OCI-LY3 (cell line): Measurements from ENCODE around the gene ELMO1.

ENCODE experiments used
- H2AFZ ChIP-seq: fragments of 200-600, 300-600 bp; shearing (Covaris generic); 2 replicates; pipeline ENCODE4 v1.6.0; 2014; ENCODE audit warnings: antibody characterized with exemption, low read depth, low read length
- H3K27ac ChIP-seq: fragments of 200-600, 300-600 bp; sonication (generic); 2 replicates; pipeline ENCODE4 v1.5.1; 2014; ENCODE audit warnings: mild to moderate bottlenecking, low read length, moderate library complexity, mixed read lengths
- H3K27me3 ChIP-seq: fragments of 200-600, 300-600 bp; sonication (generic); 2 replicates; pipeline ENCODE4 v1.6.1; 2014; ENCODE audit warnings: low read depth, low read length, mixed read lengths
- H3K36me3 ChIP-seq: fragments of 200-600, 300-600 bp; sonication (generic); replicated peaks from 2 replicates; pipeline ENCODE3; 2014; ENCODE audit warnings: low read depth, low read length, mixed read lengths
- H3K4me1 ChIP-seq: fragments of 300-600, 200-600 bp; sonication (generic); 2 replicates; pipeline ENCODE4 v1.6.1; 2014; ENCODE audit warnings: low read length, mixed read lengths
- H3K4me2 ChIP-seq: fragments of 200-600, 300-600 bp; sonication (generic); 2 replicates; pipeline ENCODE4 v1.6.1; 2014; ENCODE audit warnings: low read length, mixed read lengths
- H3K4me3 ChIP-seq: fragments of 300-600, 200-600 bp; sonication (generic); 2 replicates; pipeline ENCODE4 v1.5.1; 2014; ENCODE audit warnings: antibody characterized with exemption, mild to moderate bottlenecking, low read length, moderate library complexity
- H3K79me2 ChIP-seq: fragments of 300-600, 200-600 bp; shearing (Covaris generic); 2 replicates; pipeline ENCODE4 v1.6.1; 2014; ENCODE audit warnings: mild to moderate bottlenecking, low read length, mixed read lengths
- H3K9ac ChIP-seq: fragments of 300-600, 200-600 bp; shearing (Covaris generic); 2 replicates; pipeline ENCODE4 v1.6.0; 2014; ENCODE audit warnings: mild to moderate bottlenecking, low read length, moderate library complexity
- H3K9me3 ChIP-seq: fragments of 200-600, 300-600 bp; shearing (Covaris generic); 2 replicates; pipeline ENCODE4 v1.6.1; 2014; ENCODE audit warnings: low read length, mixed read lengths; ENCODE audit not compliant: insufficient read depth
- H4K20me1 ChIP-seq: fragments of 200-600, 300-600 bp; sonication (generic); 2 replicates; pipeline ENCODE4 v1.6.1; 2016; ENCODE audit warnings: low read length, mixed read lengths; ENCODE audit not compliant: insufficient read depth
- CTCF ChIP-seq: fragments of 200-600, 300-600 bp; sonication (generic); IDR thresholded peaks from 2 replicates; pipeline ENCODE4 v1.5.1; 2014; ENCODE audit warnings: antibody characterized with exemption, low read length, low read depth
- EZH2phosphoT487 ChIP-seq: fragments of 200-600 bp; shearing (Covaris generic); IDR thresholded peaks from 2 replicates; pipeline ENCODE4 v1.6.1; 2018; ENCODE audit warnings: antibody characterized with exemption, mixed run types, low read depth

ELMO1 gene

GRCh38 chr7:36931892-36932291 is 516.8 kb downstream of the ELMO1 start:
- no peak overlapping the region for H2AFZ ChIP-seq
- no peak overlapping the region for H3K4me3 ChIP-seq

DNA sequence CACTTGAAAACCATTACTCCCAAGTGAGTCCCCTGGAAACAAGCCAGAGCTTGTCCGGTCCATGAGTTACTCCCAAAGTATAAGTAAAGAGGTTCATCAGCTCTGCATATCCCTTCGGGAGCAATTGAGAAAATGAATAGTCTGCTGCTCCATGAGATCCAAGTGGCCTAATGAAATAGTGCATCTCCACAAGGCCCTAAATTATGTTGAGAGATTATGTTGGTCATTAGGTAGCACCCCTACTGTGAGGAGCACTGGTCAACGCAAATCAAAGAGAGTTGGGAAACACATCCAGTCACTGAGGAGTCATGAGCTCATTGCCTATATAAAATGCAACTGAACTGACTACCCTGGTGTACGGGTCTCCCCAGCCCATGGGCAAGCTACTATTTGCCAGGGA is 518.9 kb downstream of the ELMO1 start:
- Histone ChIP-seq H3K9me3 (no peaks in the 10 kb centered on the region), H3K27me3 (no peaks in the 10 kb centered on the region), H3K79me2 (peaks cover 7% of the 10 kb centered on the region; the same call in 1 of the 2 replicates), H3K9ac (no peak overlapping the region), H3K27ac (no peak overlapping the region), H3K4me2 (no peak overlapping the region), H3K4me3 (no peak overlapping the region), H3K36me3 (peaks cover 18% of the 10 kb centered on the region), H3K4me1 (no peaks in the 10 kb centered on the region), H2AFZ (no peak overlapping the region), H4K20me1 (peaks cover 78% of the 10 kb centered on the region)
- TF ChIP-seq EZH2phosphoT487 (no peak), CTCF (no peak)

More at GRCh38 chr7:36931892-36932291, 516.8 kb downstream of the ELMO1 start:
- Histone ChIP-seq H3K36me3 (peaks cover 32% of the 10 kb centered on the region), H3K27ac (no peak overlapping the region), H3K4me1 (no peaks in the 10 kb centered on the region), H3K9me3 (0 out of 2 replicates have a peak, but pooled peaks cover 2% of the 10 kb centered on the region), H4K20me1 (peaks cover 70% of the 10 kb centered on the region), H3K79me2 (peaks cover 7% of the 10 kb centered on the region; the same call in 1 of the 2 replicates), H3K9ac (no peak overlapping the region), H3K27me3 (no peaks in the 10 kb centered on the region), H3K4me2 (no peak overlapping the region)
- TF ChIP-seq EZH2phosphoT487 (no peak), CTCF (no peak)

DNA sequence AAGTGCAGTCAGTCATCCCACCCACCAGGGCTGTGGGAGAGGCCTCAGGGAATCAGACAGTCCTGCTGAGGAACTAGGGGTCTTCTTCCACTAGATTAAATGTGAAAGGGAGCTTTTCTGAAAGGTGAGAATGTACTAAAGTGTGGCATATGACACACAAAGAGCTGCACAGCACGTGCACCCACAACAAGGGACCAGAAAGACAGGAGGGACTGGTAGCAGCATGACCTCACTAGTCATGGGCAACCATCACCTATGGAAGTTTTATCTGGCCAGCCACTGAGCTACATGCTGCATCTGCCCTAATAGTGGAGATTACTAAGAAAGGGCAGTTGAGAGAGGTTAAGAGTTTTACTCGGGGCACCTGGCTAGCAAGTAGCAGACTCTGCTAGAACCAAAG is 519.9 kb downstream of the ELMO1 start:
- Histone ChIP-seq H3K79me2 (peaks cover 7% of the 10 kb centered on the region; the same call in 1 of the 2 replicates), H2AFZ (no peak overlapping the region), H3K9me3 (no peaks in the 10 kb centered on the region), H3K36me3 (peaks cover 18% of the 10 kb centered on the region), H3K9ac (no peak overlapping the region), H3K4me3 (no peak overlapping the region), H4K20me1 (peaks cover 82% of the 10 kb centered on the region), H3K27me3 (no peaks in the 10 kb centered on the region), H3K4me1 (no peaks in the 10 kb centered on the region), H3K27ac (no peak overlapping the region), H3K4me2 (no peak overlapping the region)
- no peak for TF ChIP-seq EZH2phosphoT487
- TF ChIP-seq CTCF, result no peak

DNA sequence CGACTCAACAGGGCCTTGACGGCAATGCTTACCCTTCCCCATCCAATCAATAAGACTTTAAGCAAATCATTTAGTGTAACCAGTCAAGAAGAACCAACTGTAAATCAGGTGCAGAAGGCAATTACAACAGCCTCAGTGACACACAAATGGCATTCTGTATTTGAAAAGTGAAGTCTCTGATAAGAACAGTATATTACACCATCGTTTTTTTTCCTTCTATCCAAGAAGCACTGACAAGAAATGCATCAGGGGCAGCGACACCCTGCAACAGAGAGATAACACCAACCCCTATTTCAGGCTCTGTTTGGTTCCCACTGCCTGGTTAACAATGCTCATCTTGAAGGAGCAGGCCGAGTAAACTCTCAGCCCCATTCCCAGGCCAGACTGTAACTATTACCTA is 520.4 kb downstream of the ELMO1 start:
- Histone ChIP-seq H3K4me3 (no peak overlapping the region), H3K9me3 (no peaks in the 10 kb centered on the region), H3K36me3 (peaks cover 16% of the 10 kb centered on the region), H3K4me2 (no peak overlapping the region), H3K4me1 (no peaks in the 10 kb centered on the region), H2AFZ (no peak overlapping the region), H3K9ac (no peak overlapping the region), H3K79me2 (peaks cover 7% of the 10 kb centered on the region; the same call in 1 of the 2 replicates), H4K20me1 (peaks cover 82% of the 10 kb centered on the region), H3K27ac (no peak overlapping the region), H3K27me3 (no peaks in the 10 kb centered on the region)
- TF ChIP-seq EZH2phosphoT487, result no peak
- TF ChIP-seq CTCF, result no peak
